Prostate gland (tissue), 2 donors: ENCODE data around the gene NOC2L. TPM values are rescaled to one million over a fixed set of nuclear protein-coding genes. Genes with fewer than 3 reads are reported as not detected.
A peak's percentile ranks its signal among the peaks of the same experiment; 100 is the strongest.

ENCODE experiments used
- DNase-seq: peaks from one replicate; pipeline ENCODE4 v3.0.0-alpha.2; 2019; ENCODE audit warnings: low spot score
- H3K27ac ChIP-seq, 2 donors: fragments of 200-600 bp; sonication (generic); 2 replicates each; pipeline ENCODE4 v1.5.1; 2017 to 2019
- H3K27me3 ChIP-seq: fragments of 200-600 bp; sonication (generic); replicated peaks from 2 replicates; pipeline ENCODE4 v1.5.1; 2019; ENCODE audit not compliant: insufficient read depth
- H3K36me3 ChIP-seq, 2 donors: fragments of 200-600 bp; sonication (generic); 1 replicate in 1 of 2; 2 replicates in 1 of 2; pipeline versions ENCODE4 v1.5.1 to v1.8.1; 2017 to 2019
- H3K4me1 ChIP-seq: fragments of 200-600 bp; sonication (generic); replicated peaks from 2 replicates; pipeline ENCODE4 v1.5.1; 2019
- H3K4me3 ChIP-seq, 2 donors: fragments of 200-600 bp; sonication (generic); 2 replicates each; pipeline ENCODE4 v1.5.1; 2017 to 2019
- H3K9me3 ChIP-seq: fragments of 200-600 bp; sonication (generic); 2 replicates; pipeline ENCODE4 v1.5.1; 2017
- CTCF ChIP-seq, 4 experiments: fragments of 200-600 bp in 2 of 4; fragments of 450-650 bp in 2 of 4; sonication (generic) in 2 of 4; IDR thresholded peaks; 1 replicate in 3 of 4; 2 replicates in 1 of 4; pipeline ENCODE4 v1.5.1; 2016 to 2019; ENCODE audit warnings: antibody characterized with exemption in 4 of 4, mild to moderate bottlenecking in 2 of 4, moderate library complexity in 2 of 4
- POLR2A ChIP-seq: fragments of 450-650 bp; IDR thresholded peaks from one replicate; pipeline ENCODE4 v1.6.1; 2016; ENCODE audit warnings: antibody characterized with exemption, mild to moderate bottlenecking
- POLR2AphosphoS5 ChIP-seq: sonication (generic); formaldehyde crosslinking; IDR thresholded peaks from one replicate; pipeline ENCODE4 v1.6.1; 2017; ENCODE audit warnings: antibody characterized with exemption
- WGBS: methylation state at CpG from one replicate; pipeline ENCODE4 v1.1.5; 2018; 5-methylcytosine and 5-hydroxymethylcytosine counted together
- intact Hi-C: fragments of 100-400 bp; cut with DNase I; formaldehyde crosslinking; loops from one replicate; pipeline ENCODE4 v1.14.2; 2022
- total RNA-seq, 2 donors: library from RNA; depleted of rRNA; stranded (reverse); fragments of >200 nt; gene quantifications; one replicate each; pipeline ENCODE4 v1.1.0, GENCODE V29; 2016

NOC2L gene
- total RNA-seq, 2 donors from 2014 or later = 43.2 to 65.5 TPM

- TF ChIP-seq CTCF (IDR thresholded peaks at IDR 0.05) = peak; percentile 61 to 82 (median 71)
- no peak for TF ChIP-seq POLR2A
- 17% methylated on average over 26 of the region's 29 CpGs for WGBS
- Histone ChIP-seq H3K4me3 (no peak overlapping the region), H3K27me3 (peaks cover 1% of the 10 kb centered on the region), H3K4me1 (no peaks in the 10 kb centered on the region), H3K27ac (no peak overlapping the region), H3K9me3 (no peaks in the 10 kb centered on the region), H3K36me3 (no peaks in the 10 kb centered on the region)
- DNase-seq = no peak
- intact Hi-C loops = loop anchor here (1.0 kb wide), 1 partner anchor 79 kb away; no protein-coding TSS in a partner anchor
Observed at GRCh38 chr1:983798-984475, 24.9 kb upstream of the NOC2L start.

GRCh38 chr1:982765-983436, 23.8 kb upstream of the NOC2L start:
- H3K4me3 ChIP-seq = no peak overlapping the region
- H3K36me3 ChIP-seq = no peaks in the 10 kb centered on the region
- DNase-seq = no peak
- intact Hi-C loops = loop anchor here (1.0 kb wide), 1 partner anchor 80 kb away; no protein-coding TSS in a partner anchor
- H3K4me1 ChIP-seq = no peaks in the 10 kb centered on the region
- no peaks in the 10 kb centered on the region for H3K9me3 ChIP-seq
- WGBS = 65% methylated on average over 43 of the region's 43 CpGs
- TF ChIP-seq POLR2AphosphoS5 (no peak), CTCF (IDR thresholded peaks at IDR 0.05) (no peak), POLR2A (no peak)
- no peak overlapping the region for H3K27ac ChIP-seq
- H3K27me3 ChIP-seq = peaks cover 1% of the 10 kb centered on the region

- H3K27me3 ChIP-seq = peaks cover 1% of the 10 kb centered on the region
- intact Hi-C loops = no loop called here
- no peaks in the 10 kb centered on the region for H3K9me3 ChIP-seq
- DNase-seq = no peak
- H3K27ac ChIP-seq = no peak within 1 kb of the TSS
- no peak within 1 kb of the TSS for H3K4me3 ChIP-seq
- no peaks in the 10 kb centered on the region for H3K36me3 ChIP-seq
- H3K4me1 ChIP-seq = no peaks in the 10 kb centered on the region
- no peak for TF ChIP-seq CTCF (IDR thresholded peaks at IDR 0.05)
- TF ChIP-seq POLR2AphosphoS5 = no peak
- no peak for TF ChIP-seq POLR2A
- 63% methylated on average over 28 of the region's 28 CpGs for WGBS
Observed at GRCh38 chr1:981955-982558, 23.0 kb upstream of the NOC2L start, which contains the start of gene PERM1. Gene PERM1, minus strand, starts transcription at chr1:982093. Its CDS starts 1,064 bp downstream, at chr1:981029.

GRCh38 chr1:981491-981954, 22.5 kb upstream of the NOC2L start:
- Histone ChIP-seq H3K27ac (no peak overlapping the region), H3K4me3 (no peak overlapping the region), H3K9me3 (no peaks in the 10 kb centered on the region), H3K4me1 (no peaks in the 10 kb centered on the region), H3K36me3 (no peaks in the 10 kb centered on the region), H3K27me3 (peaks cover 1% of the 10 kb centered on the region)
- intact Hi-C loops = no loop called here
- WGBS = 82% methylated on average over 21 of the region's 21 CpGs
- DNase-seq = no peak
- TF ChIP-seq CTCF (IDR thresholded peaks at IDR 0.05) = no peak
- no peak for TF ChIP-seq POLR2AphosphoS5
- TF ChIP-seq POLR2A = no peak
